MV-4-11 (cell line): ENCODE results near the gene ZNF438.
A peak's percentile ranks its signal among the peaks of the same experiment; 100 is the strongest.
"Not testable (repeated sequence)": the region's sequence is repeated elsewhere in the genome, so short reads cannot be mapped to it uniquely, and the experiment has no call there.

Experiments used
- DNase-seq: peaks from one replicate; lab custom pipeline; 2025; lab: John Stamatoyannopoulos, UW

ZNF438 gene

GRCh38 chr10:31031558-31032257 is at the start of gene ZNF438:
TSS of gene ZNF438 (minus strand) at chr10:31031865. CDS start at chr10:30877034, 154,831 bp downstream.
- peak; percentile 90 for DNase-seq

- DNase-seq, result no peak
Observed at GRCh38 chr10:31076610-31076988, 44.9 kb upstream of the ZNF438 start.

GRCh38 chr10:31075881-31076609 is 44.4 kb upstream of the ZNF438 start:
- DNase-seq, result no peak

- DNase-seq, result no peak
Observed at GRCh38 chr10:31075434-31075833, 43.8 kb upstream of the ZNF438 start.

- DNase-seq, result no peak
Observed at GRCh38 chr10:31074722-31075086, 43.0 kb upstream of the ZNF438 start.

GRCh38 chr10:31073996-31074721 is 42.5 kb upstream of the ZNF438 start:
- DNase-seq, result no peak

GRCh38 chr10:31073211-31073610 is 41.5 kb upstream of the ZNF438 start:
- no peak for DNase-seq

GRCh38 chr10:31072451-31072850 is 40.8 kb upstream of the ZNF438 start:
- no peak for DNase-seq

GRCh38 chr10:31071232-31072005 is 39.8 kb upstream of the ZNF438 start:
- DNase-seq, result no peak

- no peak for DNase-seq
Observed at GRCh38 chr10:31070691-31071090, 39.0 kb upstream of the ZNF438 start.

- DNase-seq, result no peak
Observed at GRCh38 chr10:31070025-31070424, 38.4 kb upstream of the ZNF438 start.

- no peak for DNase-seq
Observed at GRCh38 chr10:31069411-31069810, 37.7 kb upstream of the ZNF438 start.

- DNase-seq, result no peak
Observed at GRCh38 chr10:31064348-31064747, 32.7 kb upstream of the ZNF438 start.

GRCh38 chr10:31063841-31064240 is 32.2 kb upstream of the ZNF438 start:
- no peak for DNase-seq

GRCh38 chr10:31062856-31063255 is 31.2 kb upstream of the ZNF438 start:
- no peak for DNase-seq

- DNase-seq, result no peak
Observed at GRCh38 chr10:31061941-31062340, 30.3 kb upstream of the ZNF438 start.

- DNase-seq, result no peak
Observed at GRCh38 chr10:31058795-31059703, 27.4 kb upstream of the ZNF438 start.

- not testable (repeated sequence) for DNase-seq
Observed at GRCh38 chr10:31056678-31057077, 25.0 kb upstream of the ZNF438 start.

- DNase-seq, result no peak
Observed at GRCh38 chr10:31055573-31056251, 24.0 kb upstream of the ZNF438 start.

GRCh38 chr10:31051703-31052102 is 20.0 kb upstream of the ZNF438 start:
- DNase-seq, result no peak

- no peak for DNase-seq
Observed at GRCh38 chr10:31042670-31043069, 11.0 kb upstream of the ZNF438 start.
